Fibroblast of the conjunctiva (primary cell): Measurements from ENCODE around the gene TTYH3.

Experiments
- DNase-seq: peaks from one replicate; pipeline ENCODE4 v3.0.0-alpha.2; 2010; ENCODE audit warnings: low read depth

The TTYH3 gene

GRCh38 chr7:2649139-2649838 lies 17.5 kb downstream of the TTYH3 start:
- no peak for DNase-seq

GRCh38 chr7:2649991-2650390 lies 18.2 kb downstream of the TTYH3 start:
- no peak for DNase-seq

GRCh38 chr7:2650451-2650850 lies 18.7 kb downstream of the TTYH3 start:
- no peak for DNase-seq

- no peak for DNase-seq
Measured at GRCh38 chr7:2651336-2651735, 19.6 kb downstream of the TTYH3 start.

GRCh38 chr7:2651847-2652735 lies 20.3 kb downstream of the TTYH3 start:
- no peak for DNase-seq

GRCh38 chr7:2652736-2653060 lies 20.9 kb downstream of the TTYH3 start:
- DNase-seq, result no peak

GRCh38 chr7:2654059-2654458 lies 22.3 kb downstream of the TTYH3 start:
- no peak for DNase-seq

- DNase-seq, result no peak
Measured at GRCh38 chr7:2655870-2656614, 24.3 kb downstream of the TTYH3 start.

GRCh38 chr7:2657208-2657607 lies 25.4 kb downstream of the TTYH3 start:
- no peak for DNase-seq

- no peak for DNase-seq
Measured at GRCh38 chr7:2657920-2658671, 26.3 kb downstream of the TTYH3 start.

- DNase-seq, result no peak
Measured at GRCh38 chr7:2658941-2659340, 27.2 kb downstream of the TTYH3 start.

GRCh38 chr7:2659556-2660358 lies 28.0 kb downstream of the TTYH3 start:
- no peak for DNase-seq

GRCh38 chr7:2660359-2661095 lies 28.7 kb downstream of the TTYH3 start:
- no peak for DNase-seq

- no peak for DNase-seq
Measured at GRCh38 chr7:2661096-2661449, 29.3 kb downstream of the TTYH3 start.

- no peak for DNase-seq
Measured at GRCh38 chr7:2661602-2662272, 30.0 kb downstream of the TTYH3 start.

- no peak for DNase-seq
Measured at GRCh38 chr7:2662273-2663120, 30.7 kb downstream of the TTYH3 start.

GRCh38 chr7:2663121-2663886 lies 31.5 kb downstream of the TTYH3 start:
- no peak for DNase-seq

GRCh38 chr7:2663960-2664359 lies 32.2 kb downstream of the TTYH3 start:
- no peak for DNase-seq
